GM21717 (cell line): Measurements from ENCODE around the gene MYL2.

ENCODE experiments used
- ATAC-seq: cut with Tn5 transposase; IDR thresholded peaks from one replicate; pipeline ENCODE4 v1.9.1; 2021; ENCODE audit warnings: mild to moderate bottlenecking, moderate library complexity; ENCODE audit not compliant: unreplicated experiment

Gene MYL2

GRCh38 chr12:110930348-110931314 lies 10.3 kb upstream of the MYL2 start:
- no peak for ATAC-seq

GRCh38 chr12:110929818-110930217 lies 9.4 kb upstream of the MYL2 start:
- no peak for ATAC-seq

GRCh38 chr12:110928700-110929099 lies 8.3 kb upstream of the MYL2 start:
- ATAC-seq, result no peak

- no peak for ATAC-seq
Observed at GRCh38 chr12:110927546-110927945, 7.2 kb upstream of the MYL2 start.

- no peak for ATAC-seq
Observed at GRCh38 chr12:110923692-110924334, 3.4 kb upstream of the MYL2 start.

GRCh38 chr12:110923192-110923591 lies 2.8 kb upstream of the MYL2 start:
- ATAC-seq, result no peak

GRCh38 chr12:110922652-110923051 lies 2.3 kb upstream of the MYL2 start:
- ATAC-seq, result no peak

GRCh38 chr12:110921262-110921661 lies 883 bp upstream of the MYL2 start:
- ATAC-seq, result no peak

GRCh38 chr12:110919720-110920119 lies 659 bp downstream of the MYL2 start:
- no peak for ATAC-seq

- ATAC-seq, result no peak
Observed at GRCh38 chr12:110917961-110918360, 2.4 kb downstream of the MYL2 start.

- ATAC-seq, result no peak
Observed at GRCh38 chr12:110917467-110917866, 2.9 kb downstream of the MYL2 start.

GRCh38 chr12:110916295-110916875 lies 4.0 kb downstream of the MYL2 start:
- ATAC-seq, result no peak

GRCh38 chr12:110913119-110914056 lies 7.0 kb downstream of the MYL2 start:
- ATAC-seq, result peak; percentile 93

GRCh38 chr12:110912263-110912662 lies 8.1 kb downstream of the MYL2 start:
- no peak for ATAC-seq

- no peak for ATAC-seq
Observed at GRCh38 chr12:110908377-110909152, 11.8 kb downstream of the MYL2 start.

- ATAC-seq, result no peak
Observed at GRCh38 chr12:110907583-110907982, 12.8 kb downstream of the MYL2 start.

GRCh38 chr12:110906985-110907384 lies 13.4 kb downstream of the MYL2 start:
- ATAC-seq, result no peak

- ATAC-seq, result no peak
Observed at GRCh38 chr12:110906516-110906915, 13.9 kb downstream of the MYL2 start.

- ATAC-seq, result no peak
Observed at GRCh38 chr12:110906083-110906482, 14.3 kb downstream of the MYL2 start.

GRCh38 chr12:110903511-110903910 lies 16.9 kb downstream of the MYL2 start:
- no peak for ATAC-seq
